SU-DHL-6 (cell line): ENCODE measurements around the gene DAPL1.
"Not testable (repeated sequence)": the region's sequence is repeated elsewhere in the genome, so short reads cannot be mapped to it uniquely, and the experiment has no call there.

Experiments
- H2AFZ ChIP-seq: fragments of 200-600 bp; sonication (generic); 2 replicates; pipeline ENCODE4 v1.6.1; 2014; ENCODE audit warnings: low read depth, mild to moderate bottlenecking, moderate library complexity, mixed read lengths, antibody characterized with exemption, low read length; ENCODE audit not compliant: severe bottlenecking
- H3F3A ChIP-seq: fragments of 200-600 bp; shearing (Covaris generic); 2 replicates; pipeline ENCODE4 v1.6.0; 2016; ENCODE audit warnings: antibody characterized with exemption, mild to moderate bottlenecking; ENCODE audit not compliant: insufficient read depth
- H3K27ac ChIP-seq: fragments of 200-600 bp; sonication (generic); 2 replicates; pipeline ENCODE4 v1.5.1; 2016; ENCODE audit warnings: low read depth, mild to moderate bottlenecking, low read length, moderate library complexity, mixed read lengths
- H3K27me3 ChIP-seq: fragments of 200-600 bp; sonication (generic), shearing (Covaris generic); 2 replicates; pipeline ENCODE4 v1.6.0; 2014; ENCODE audit warnings: mild to moderate bottlenecking, low read length
- H3K36me3 ChIP-seq: fragments of 200-600 bp; sonication (generic); 2 replicates; pipeline ENCODE4 v1.6.1; 2014; ENCODE audit warnings: mild to moderate bottlenecking, low read length, mixed read lengths
- H3K4me2 ChIP-seq: fragments of 300-600, 200-600 bp; shearing (Covaris generic), sonication (generic); 2 replicates; pipeline ENCODE4 v1.6.0; 2014; ENCODE audit warnings: low read length, low read depth, mild to moderate bottlenecking; ENCODE audit not compliant: poor library complexity, severe bottlenecking
- H3K4me3 ChIP-seq: fragments of 200-600 bp; sonication (generic); 2 replicates; pipeline ENCODE4 v1.5.1; 2014; ENCODE audit warnings: antibody characterized with exemption, low read length, mild to moderate bottlenecking, mixed read lengths; ENCODE audit not compliant: insufficient read depth, poor library complexity, severe bottlenecking
- H3K79me2 ChIP-seq: fragments of 200-600 bp; sonication (generic); 2 replicates; pipeline ENCODE4 v1.6.1; 2014; ENCODE audit warnings: mild to moderate bottlenecking, low read length, moderate library complexity; ENCODE audit not compliant: insufficient read depth
- H3K9ac ChIP-seq: fragments of 200-600 bp; sonication (generic); 2 replicates; pipeline ENCODE4 v1.7.0; 2014; ENCODE audit warnings: mild to moderate bottlenecking, low read length
- H3K9me2 ChIP-seq: fragments of 200-600 bp; sonication (generic); replicated peaks from 2 replicates; pipeline ENCODE4 v1.6.1; 2014; ENCODE audit warnings: low read length; ENCODE audit not compliant: insufficient read depth
- H3K9me3 ChIP-seq: fragments of 200-600 bp; sonication (generic); 2 replicates; pipeline ENCODE4 v1.6.1; 2014; ENCODE audit warnings: low read length, mixed read lengths; ENCODE audit not compliant: insufficient read depth
- H4K20me1 ChIP-seq: fragments of 200-600 bp; sonication (generic); 2 replicates; pipeline ENCODE4 v1.6.1; 2014; ENCODE audit warnings: low read depth, mild to moderate bottlenecking, antibody characterized with exemption, low read length, moderate library complexity, mixed read lengths
- CTCF ChIP-seq: fragments of 200-600 bp; sonication (generic); IDR thresholded peaks from one replicate; pipeline ENCODE4 v1.5.1; 2017; ENCODE audit warnings: antibody characterized with exemption, mild to moderate bottlenecking, low read length, moderate library complexity; ENCODE audit not compliant: insufficient read depth, poor library complexity, severe bottlenecking
- EZH2phosphoT487 ChIP-seq: fragments of 200-600 bp; sonication (generic), shearing (Covaris generic); conservative IDR thresholded peaks from 2 replicates; pipeline ENCODE4 v1.6.1; 2018; ENCODE audit warnings: mild to moderate bottlenecking, antibody characterized with exemption, low read length, moderate library complexity, mixed read lengths

Gene DAPL1

GRCh38 chr2:158845444-158845843 lies 50.3 kb downstream of the DAPL1 start:
- H3K4me3 ChIP-seq, result no peak overlapping the region
- H3K9ac ChIP-seq, result no peak overlapping the region
- no peaks in the 10 kb centered on the region for H3K9me3 ChIP-seq
- H3K36me3 ChIP-seq, result no peaks in the 10 kb centered on the region
- no peak overlapping the region for H2AFZ ChIP-seq
- no peaks in the 10 kb centered on the region for H3K9me2 ChIP-seq
- no peaks in the 10 kb centered on the region for H3K79me2 ChIP-seq
- H3K27me3 ChIP-seq, result no peaks in the 10 kb centered on the region
- no peak for TF ChIP-seq EZH2phosphoT487
- TF ChIP-seq CTCF, result no peak
- no peaks in the 10 kb centered on the region for H3F3A ChIP-seq
- H3K4me2 ChIP-seq, result no peak overlapping the region
- no peaks in the 10 kb centered on the region for H4K20me1 ChIP-seq
- H3K27ac ChIP-seq, result no peak overlapping the region

DNA sequence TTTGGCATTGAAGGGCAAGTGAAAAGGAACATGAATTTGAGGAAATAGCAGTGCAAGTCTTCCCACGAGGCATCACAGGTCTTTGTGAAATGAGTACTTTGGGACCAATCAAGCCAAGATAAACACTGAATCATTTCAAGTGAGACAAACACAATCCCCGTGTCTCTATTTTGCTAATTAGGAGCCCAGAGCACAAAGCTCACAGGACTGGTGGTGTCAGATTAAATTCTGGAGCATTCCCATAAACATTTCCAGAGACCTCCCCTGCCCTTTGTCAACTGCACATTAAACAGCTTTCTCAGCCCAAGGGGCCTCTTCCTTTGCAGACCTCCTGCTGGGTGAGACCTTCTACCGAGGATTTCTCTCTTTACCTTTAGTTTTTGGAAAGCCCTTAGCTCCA lies 50.7 kb downstream of the DAPL1 start:
- Histone ChIP-seq H3K36me3 (no peaks in the 10 kb centered on the region), H2AFZ (no peak overlapping the region), H3K4me3 (no peak overlapping the region), H3K27me3 (no peaks in the 10 kb centered on the region), H3K9ac (no peak overlapping the region), H3F3A (no peaks in the 10 kb centered on the region), H3K4me2 (no peak overlapping the region), H4K20me1 (no peaks in the 10 kb centered on the region), H3K9me3 (no peaks in the 10 kb centered on the region), H3K79me2 (no peaks in the 10 kb centered on the region), H3K9me2 (no peaks in the 10 kb centered on the region), H3K27ac (no peak overlapping the region)
- TF ChIP-seq EZH2phosphoT487, result no peak
- no peak for TF ChIP-seq CTCF

DNA sequence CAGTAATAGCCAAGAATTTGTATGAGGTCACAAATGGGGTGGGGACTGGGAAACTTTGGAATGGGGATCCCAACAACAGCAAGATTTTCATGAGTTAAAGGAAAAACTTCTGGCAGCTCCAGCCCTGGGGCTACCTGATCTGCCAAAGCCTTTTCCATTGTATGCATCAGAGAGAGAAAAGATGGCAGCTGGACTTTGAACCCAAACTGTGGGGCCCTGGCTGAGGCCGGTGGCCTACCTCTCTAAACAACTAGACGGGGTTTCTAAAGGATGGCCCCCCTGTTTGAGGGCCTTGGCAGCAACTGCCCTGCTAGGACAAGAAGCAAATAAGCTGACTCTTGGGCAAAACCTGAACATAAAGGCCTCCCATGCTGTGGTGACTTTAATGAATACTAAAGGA lies 52.4 kb downstream of the DAPL1 start:
- not testable (repeated sequence) for H3K79me2 ChIP-seq, H3K36me3 ChIP-seq, H3F3A ChIP-seq, H3K4me3 ChIP-seq, H3K9ac ChIP-seq, H3K9me3 ChIP-seq, H3K4me2 ChIP-seq, H4K20me1 ChIP-seq, H2AFZ ChIP-seq, H3K27me3 ChIP-seq, H3K9me2 ChIP-seq, H3K27ac ChIP-seq

DNA sequence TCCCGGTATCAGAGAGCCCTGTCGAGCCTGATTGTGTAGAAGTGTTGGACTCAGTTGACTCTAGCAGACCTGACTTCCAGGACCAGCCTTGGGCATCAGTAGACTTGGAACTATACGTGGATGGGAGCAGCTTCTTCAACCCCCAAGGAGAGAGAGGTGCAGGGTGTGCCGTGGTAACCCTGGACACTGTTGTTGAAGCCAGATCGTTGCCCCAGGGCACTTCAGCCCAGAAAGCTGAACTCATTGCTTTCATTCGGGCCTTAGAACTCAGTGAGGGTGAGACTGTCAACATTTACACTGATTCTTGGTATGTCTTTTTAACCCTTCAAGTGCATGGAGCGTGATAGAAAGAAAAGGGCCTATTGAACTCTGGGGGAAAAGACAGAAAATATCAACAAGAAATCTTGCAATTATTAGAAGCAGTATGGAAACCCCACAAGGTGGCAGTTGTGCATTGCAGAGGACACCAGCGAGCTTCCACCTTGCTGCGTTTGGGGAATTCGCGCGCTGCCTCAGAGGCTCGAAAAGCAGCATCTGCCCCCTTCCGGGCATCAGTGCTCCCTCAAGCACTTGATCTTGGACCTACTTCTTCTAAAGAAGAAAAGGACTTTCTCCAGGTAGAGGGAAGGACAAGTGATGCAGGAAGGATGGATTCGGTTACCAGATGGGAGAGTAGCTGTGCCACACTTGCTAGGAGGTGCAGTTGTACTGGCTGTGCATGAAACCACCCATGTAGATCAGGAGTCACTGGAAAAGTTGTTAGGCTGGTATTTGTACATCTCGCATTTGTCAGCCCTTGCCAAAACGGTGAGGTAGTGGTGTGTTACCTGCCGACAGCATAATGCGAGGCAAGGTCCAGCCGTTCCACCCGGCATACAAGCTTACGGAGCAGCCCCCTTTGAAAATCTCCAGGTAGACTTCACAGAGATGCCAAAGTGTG lies 53.2 kb downstream of the DAPL1 start:
- H3K36me3 ChIP-seq, H3F3A ChIP-seq, H3K27ac ChIP-seq, H3K9me2 ChIP-seq, H3K4me3 ChIP-seq, H3K9me3 ChIP-seq, H3K4me2 ChIP-seq, H3K9ac ChIP-seq, H2AFZ ChIP-seq, H4K20me1 ChIP-seq, H3K79me2 ChIP-seq, H3K27me3 ChIP-seq: not testable (repeated sequence)

DNA sequence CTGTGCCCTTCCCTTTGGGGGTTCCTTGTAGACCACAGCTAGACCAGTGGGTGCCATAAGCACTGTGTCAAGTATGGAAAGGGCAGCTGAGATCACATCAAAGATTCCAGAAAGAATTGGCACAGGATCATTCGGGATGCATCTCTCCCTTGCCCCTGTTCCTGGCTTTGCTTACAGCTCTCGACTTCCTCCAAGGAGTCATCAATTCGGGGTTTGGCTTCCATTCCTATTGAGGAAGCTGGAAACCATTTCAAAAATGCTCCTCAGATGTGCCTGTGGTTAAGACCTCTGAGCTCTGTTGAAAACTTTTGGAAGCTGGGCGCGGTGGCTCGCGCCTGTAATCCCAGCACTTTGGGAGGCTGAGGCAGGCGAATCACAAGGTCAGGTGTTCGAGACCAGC lies 65.1 kb downstream of the DAPL1 start:
- H3K36me3 ChIP-seq, H3K79me2 ChIP-seq, H3K4me3 ChIP-seq, H3K4me2 ChIP-seq, H3K9ac ChIP-seq, H3K9me2 ChIP-seq, H4K20me1 ChIP-seq, H3K9me3 ChIP-seq, H3F3A ChIP-seq, H3K27ac ChIP-seq, H3K27me3 ChIP-seq, H2AFZ ChIP-seq: not testable (repeated sequence)

DNA sequence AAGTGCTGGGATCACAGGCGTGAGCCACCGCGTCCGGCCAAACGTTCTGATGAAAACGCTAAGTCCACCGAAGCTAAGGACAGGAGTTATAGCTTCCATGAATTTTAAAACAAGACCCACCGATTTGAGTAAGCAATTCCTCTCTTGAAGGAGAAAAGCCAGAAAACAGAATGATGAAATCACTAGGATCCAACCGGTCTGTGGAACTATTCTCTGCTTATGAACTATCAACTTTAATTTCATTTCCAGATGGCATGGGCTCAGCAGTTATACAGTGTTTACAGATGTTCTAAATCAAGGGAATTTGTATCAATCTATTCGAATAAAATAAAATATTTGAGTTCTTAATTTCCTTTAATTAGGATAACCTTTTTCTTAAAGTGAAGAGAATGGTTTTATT lies 66.5 kb downstream of the DAPL1 start:
- H3K79me2 ChIP-seq, H3F3A ChIP-seq, H3K9ac ChIP-seq, H3K4me3 ChIP-seq, H2AFZ ChIP-seq, H3K27me3 ChIP-seq, H3K9me2 ChIP-seq, H4K20me1 ChIP-seq, H3K9me3 ChIP-seq, H3K36me3 ChIP-seq, H3K4me2 ChIP-seq, H3K27ac ChIP-seq: not testable (repeated sequence)
